ENCODE measurements around the gene SLC6A2. TPM values are rescaled to one million over a fixed set of nuclear protein-coding genes. Genes with fewer than 3 reads are reported as not detected.

SLC6A2 gene
- total and polyA plus RNA-seq, 9 of the 15 experiments (the other 6 are each of a cell fraction or from before 2014, with no cell fraction given): not detected

GRCh38 chr16:55697867-55698266 lies 42.1 kb downstream of the SLC6A2 start (continued):
- TF ChIP-seq GTF3C2 (IDR thresholded peaks at IDR 0.05; ENCODE audit: borderline replicate concordance, extremely low read depth, insufficient read length) (no peak), ZNF511 (CRISPR knock-in tag; IDR thresholded peaks at IDR 0.05) (no peak), RCOR1 (IDR thresholded peaks at IDR 0.05; ENCODE audit: borderline replicate concordance in 1 of 2, low read depth in 2 of 2, low read length in 2 of 2) (no peak), ESRRA (IDR thresholded peaks at IDR 0.05; ENCODE audit: borderline replicate concordance, low read depth) (no peak), ARID3B (CRISPR knock-in tag; IDR thresholded peaks at IDR 0.05; ENCODE audit: borderline replicate concordance) (no peak)

Data from K562 (cell line).